ENCODE measurements around the gene LSAMP.

The LSAMP gene

GRCh38 chr3:116350119-116350733 lies 95.1 kb downstream of the LSAMP start:
- no peak for DNase-seq

- no peak for DNase-seq
Measured at GRCh38 chr3:116348216-116348615, 97.1 kb downstream of the LSAMP start.

GRCh38 chr3:116342499-116342898 lies 102.8 kb downstream of the LSAMP start:
- no peak for DNase-seq

- DNase-seq, result no peak
Measured at GRCh38 chr3:116341899-116342298, 103.4 kb downstream of the LSAMP start.

- no peak for DNase-seq
Measured at GRCh38 chr3:116341381-116341780, 103.9 kb downstream of the LSAMP start.

- no peak for DNase-seq
Measured at GRCh38 chr3:116340680-116341216, 104.5 kb downstream of the LSAMP start.

GRCh38 chr3:116339441-116340028 lies 105.8 kb downstream of the LSAMP start:
- no peak for DNase-seq

GRCh38 chr3:116338713-116339112 lies 106.6 kb downstream of the LSAMP start:
- no peak for DNase-seq

GRCh38 chr3:116337229-116337628 lies 108.1 kb downstream of the LSAMP start:
- DNase-seq, result no peak

- no peak for DNase-seq
Measured at GRCh38 chr3:116331380-116331779, 113.9 kb downstream of the LSAMP start.

GRCh38 chr3:116322750-116323375 lies 122.4 kb downstream of the LSAMP start:
- DNase-seq, result no peak

GRCh38 chr3:116318370-116318769 lies 126.9 kb downstream of the LSAMP start:
- no peak for DNase-seq

- no peak for DNase-seq
Measured at GRCh38 chr3:116316771-116317170, 128.5 kb downstream of the LSAMP start.

- DNase-seq, result no peak
Measured at GRCh38 chr3:116314476-116314875, 130.8 kb downstream of the LSAMP start.

- no peak for DNase-seq
Measured at GRCh38 chr3:116306720-116307119, 138.6 kb downstream of the LSAMP start.

GRCh38 chr3:116306149-116306548 lies 139.1 kb downstream of the LSAMP start:
- DNase-seq, result no peak

- no peak for DNase-seq
Measured at GRCh38 chr3:116302087-116302747, 143.1 kb downstream of the LSAMP start.

- no peak for DNase-seq
Measured at GRCh38 chr3:116301422-116301821, 143.9 kb downstream of the LSAMP start.

- no peak for DNase-seq
Measured at GRCh38 chr3:116300226-116300625, 145.1 kb downstream of the LSAMP start.

GRCh38 chr3:116299646-116300081 lies 145.6 kb downstream of the LSAMP start:
- no peak for DNase-seq

- no peak for DNase-seq
Measured at GRCh38 chr3:116298151-116298550, 147.1 kb downstream of the LSAMP start.

GRCh38 chr3:116291141-116291540 lies 154.1 kb downstream of the LSAMP start:
- DNase-seq, result no peak

- no peak for DNase-seq
Measured at GRCh38 chr3:116288485-116288884, 156.8 kb downstream of the LSAMP start.

All from activated T-cell treated with anti-CD3 and anti-CD28 coated beads, Interleukin-2, amount 50 U/mL, for 1 hour (primary cell).